HepG2 (cell line): ENCODE measurements around the gene STK10. TPM values are rescaled to one million over a fixed set of nuclear protein-coding genes. Genes with fewer than 3 reads are reported as not detected.

Source experiments
- EZH2 ChIP-seq: conservative IDR thresholded peaks from 2 replicates; pipeline ENCODE4 v1.6.1; 2012; ENCODE audit warnings: mild to moderate bottlenecking, low read depth, low read length, moderate library complexity
- GRHL1 ChIP-seq: sonication (generic); formaldehyde crosslinking; conservative IDR thresholded peaks from 2 replicates; pipeline ENCODE4 v1.8.0; 2022; ENCODE audit warnings: missing genetic modification reagents
- HNF4A ChIP-seq: sonication (generic); formaldehyde crosslinking; IDR thresholded peaks from 2 replicates; pipeline ENCODE4 v1.4.0; 2020; ENCODE audit warnings: missing genetic modification reagents
- KLF6 ChIP-seq: IDR thresholded peaks from 2 replicates; pipeline ENCODE4 v1.8.0; 2016; ENCODE audit warnings: missing biosample characterization, missing genetic modification reagents
- MED1 ChIP-seq: sonication (generic); formaldehyde crosslinking; IDR thresholded peaks from 2 replicates; pipeline ENCODE4 v1.4.0; 2020; ENCODE audit warnings: missing genetic modification reagents
- MTA1 ChIP-seq: sonication (generic); formaldehyde crosslinking; IDR thresholded peaks from 2 replicates; pipeline ENCODE4 v1.4.0; 2020; ENCODE audit warnings: missing genetic modification reagents, mild to moderate bottlenecking, borderline replicate concordance
- MXI1 ChIP-seq: IDR thresholded peaks from 3 replicates; pipeline ENCODE4 v1.6.1; 2012; ENCODE audit warnings: low read depth, low read length, inconsistent platforms, borderline replicate concordance
- PCBP2 ChIP-seq: fragments of 200-400 bp; formaldehyde crosslinking; optimal IDR thresholded peaks from 2 replicates; pipeline ENCODE3; 2018; ENCODE audit warnings: low read length, low read depth; ENCODE audit not compliant: poor library complexity, severe bottlenecking
- PITX1 ChIP-seq: sonication (generic); formaldehyde crosslinking; IDR thresholded peaks from 2 replicates; pipeline ENCODE4 v1.5.1; 2020; ENCODE audit warnings: mild to moderate bottlenecking, missing genetic modification reagents
- PRPF4 ChIP-seq: fragments of 200-400 bp; formaldehyde crosslinking; IDR thresholded peaks from 2 replicates; pipeline ENCODE4 v1.6.1; 2016; ENCODE audit warnings: low read length, low read depth; ENCODE audit not compliant: poor library complexity, severe bottlenecking
- ZBTB26 ChIP-seq: IDR thresholded peaks from 2 replicates; pipeline ENCODE4 v1.6.1; 2016; ENCODE audit warnings: missing compliant biosample characterization, missing genetic modification reagents, borderline replicate concordance
- ZFP91 ChIP-seq: sonication (generic); formaldehyde crosslinking; IDR thresholded peaks from 2 replicates; pipeline ENCODE4 v1.9.0; 2022; ENCODE audit warnings: missing genetic modification reagents, mild to moderate bottlenecking, borderline replicate concordance
- ZNF574 ChIP-seq: sonication (generic); formaldehyde crosslinking; IDR thresholded peaks from 2 replicates; pipeline ENCODE4 v1.4.0; 2020; ENCODE audit warnings: missing genetic modification reagents
- ZNF784 ChIP-seq: sonication (generic); formaldehyde crosslinking; IDR thresholded peaks from 2 replicates; pipeline ENCODE4 v1.5.1; 2020; ENCODE audit warnings: missing genetic modification reagents, mild to moderate bottlenecking, borderline replicate concordance
- polyA plus RNA-seq, 8 experiments: library from polyadenylated mRNA; depleted of rRNA in 3 of 8; stranded (reverse) in 7 of 8; unstranded in 1 of 8; fragments of >200 nt; fragmentation: Illumina TruSeq in 4 of 8; extraction: Trizol in 4 of 8; gene quantifications; 2 replicates each; pipeline versions ENCODE4 v1.2.1 to v1.2.3, GENCODE V29; 2011 to 2016; ENCODE audit warnings: low read depth in 4 of 8, missing spikeins in 1 of 8, mixed read lengths in 1 of 8; ENCODE audit not compliant: insufficient read depth in 1 of 8
- total RNA-seq, 5 experiments: library from RNA; depleted of rRNA; stranded (reverse); fragments of >200 nt; fragmentation: Illumina TruSeq; extraction: Trizol; gene quantifications; 2 replicates each; pipeline ENCODE4 v1.2.3, GENCODE V29; 2016; ENCODE audit warnings: low read depth in 1 of 5

The STK10 gene
- total and polyA plus RNA-seq, 2 of the 13 experiments (the other 11 are each of a cell fraction or from before 2014, with no cell fraction given), result 7.0 to 7.2 TPM

GRCh38 chr5:172006321-172007174 lies 181.5 kb downstream of the STK10 start, which contains the start of gene FBXW11 (continued):
- TF ChIP-seq GRHL1 (CRISPR knock-in tag) (no peak), PRPF4 (no peak), PCBP2 (no peak), MED1 (CRISPR knock-in tag) (peak; percentile 41; the same call in 1 of the 2 replicates), KLF6 (CRISPR knock-in tag) (peak; percentile 76; the same call in 1 of the 2 replicates), ZBTB26 (CRISPR knock-in tag) (peak; percentile 73; the same call in 1 of the 2 replicates), PITX1 (no peak), MXI1 (peak; percentile 48; the same call in 1 of the 3 replicates), MTA1 (CRISPR knock-in tag) (0 out of 2 replicates have a peak, but pooled peaks have one; percentile 14), EZH2 (no peak), ZFP91 (peak; percentile 91; the same call in 1 of the 2 replicates), HNF4A (CRISPR knock-in tag) (no peak), ZNF574 (peak; percentile 94), ZNF784 (CRISPR knock-in tag) (peak; percentile 62; the same call in 1 of the 2 replicates)
